Caco-2 (cell line): ENCODE measurements around the gene CD81. TPM values are rescaled to one million over a fixed set of nuclear protein-coding genes. Genes with fewer than 3 reads are reported as not detected.

Experiments used
- BruUV-seq: library from RNA; stranded (reverse); fragments of 400-500 nt; replicated peaks from 2 replicates; lab custom pipeline; 2021; lab: Mats Ljungman, UMichigan
- CTCF ChIA-PET: fragments of 300-600 bp; sonication (Branson Sonifier 250); formaldehyde crosslinking; loops from one replicate; lab custom pipeline; 2022; ENCODE audit warnings: antibody characterized with exemption; lab: Charles Lee
- POLR2A ChIA-PET: fragments of 300-600 bp; sonication (Branson Sonifier 250); formaldehyde crosslinking; loops from one replicate; lab custom pipeline; 2022; ENCODE audit warnings: antibody characterized with exemption; lab: Charles Lee
- DNase-seq, 2 experiments: peaks; one replicate each; pipeline versions ENCODE4 v3.0.0 to v3.0.0-alpha.2; 2020 to 2022
- H3K27me3 ChIP-seq: replicated peaks from 2 replicates; pipeline ENCODE4 v1.6.0; 2011; ENCODE audit warnings: low read length; ENCODE audit not compliant: control insufficient read depth, insufficient read depth
- H3K36me3 ChIP-seq: 2 replicates; pipeline ENCODE4 v1.5.1; 2011; ENCODE audit warnings: low read length; ENCODE audit not compliant: control insufficient read depth, insufficient read depth
- H3K4me1 ChIP-seq: fragments of 250-450 bp; sonication (Bioruptor Pico); 2 replicates; pipeline ENCODE4 v1.5.1; 2020; ENCODE audit warnings: mild to moderate bottlenecking
- H3K4me3 ChIP-seq: 2 replicates; pipeline ENCODE4 v1.5.1; 2011; ENCODE audit warnings: low read depth, mild to moderate bottlenecking, control low read depth, low read length
- H3K9me3 ChIP-seq: fragments of 250-450 bp; sonication (Bioruptor Pico); 2 replicates; pipeline ENCODE4 v1.5.1; 2020; ENCODE audit warnings: mild to moderate bottlenecking, moderate library complexity
- H3K27ac Mint-ChIP-seq: one replicate; pipeline ENCODE4 v1.8.0; 2022; ENCODE audit warnings: mixed read lengths; ENCODE audit not compliant: unreplicated experiment
- H3K27me3 Mint-ChIP-seq: one replicate; pipeline ENCODE4 v1.8.0; 2022; ENCODE audit warnings: mixed read lengths; ENCODE audit not compliant: insufficient read depth, unreplicated experiment
- H3K36me3 Mint-ChIP-seq: one replicate; pipeline ENCODE4 v1.8.0; 2022; ENCODE audit warnings: mild to moderate bottlenecking, mixed read lengths; ENCODE audit not compliant: insufficient read depth, unreplicated experiment
- H3K4me1 Mint-ChIP-seq: one replicate; pipeline ENCODE4 v1.8.0; 2022; ENCODE audit warnings: low read depth, mixed read lengths; ENCODE audit not compliant: unreplicated experiment
- H3K4me3 Mint-ChIP-seq: one replicate; pipeline ENCODE4 v1.8.0; 2022; ENCODE audit warnings: mild to moderate bottlenecking, moderate library complexity, mixed read lengths; ENCODE audit not compliant: unreplicated experiment
- H3K9me3 Mint-ChIP-seq: one replicate; pipeline ENCODE4 v1.8.0; 2022; ENCODE audit warnings: mixed read lengths; ENCODE audit not compliant: unreplicated experiment
- CTCF ChIP-seq, 2 experiments: fragments of 200-600 bp in 1 of 2; IDR thresholded peaks; 1 replicate in 1 of 2; 2 replicates in 1 of 2; pipeline versions ENCODE4 v1.5.1 to v1.8.0; 2011 to 2022; ENCODE audit warnings: antibody characterized with exemption in 1 of 2, control low read depth in 1 of 2, inconsistent platforms in 1 of 2, low read depth in 1 of 2, low read length in 1 of 2, mild to moderate bottlenecking in 1 of 2, moderate library complexity in 1 of 2; ENCODE audit not compliant: insufficient read depth in 1 of 2, severe bottlenecking in 1 of 2, unreplicated experiment in 1 of 2
- intact Hi-C: fragments of 100-400 bp; cut with micrococcal nuclease; formaldehyde crosslinking; loops from one replicate; pipeline ENCODE4 v1.10.0; 2022; ENCODE audit not compliant: unreplicated experiment
- total RNA-seq: library from RNA; stranded (reverse); gene quantifications from 2 replicates; pipeline ENCODE4 v1.2.3, GENCODE V29; 2022

Gene CD81
- total RNA-seq, 1 experiment from 2014 or later, result 412 TPM

GRCh38 chr11:2351701-2352100 lies 25.4 kb upstream of the CD81 start:
- Mint-ChIP-seq H3K4me3 (no peak overlapping the region), H3K36me3 (no peaks in the 10 kb centered on the region), H3K4me1 (peaks cover 21% of the 10 kb centered on the region), H3K27ac (no peak overlapping the region), H3K27me3 (peaks cover 4% of the 10 kb centered on the region), H3K9me3 (peaks cover 17% of the 10 kb centered on the region)
- intact Hi-C loops, result no loop called here
- DNase-seq, result no peak
- ChIA-PET CTCF (no interaction called here), POLR2A (no interaction called here)
- Histone ChIP-seq H3K27me3 (no peaks in the 10 kb centered on the region), H3K9me3 (peaks cover 11% of the 10 kb centered on the region), H3K4me1 (peaks cover 17% of the 10 kb centered on the region), H3K4me3 (no peak overlapping the region), H3K36me3 (no peaks in the 10 kb centered on the region)
- no TSS peak for BruUV-seq
- TF ChIP-seq CTCF (IDR thresholded peaks at IDR 0.05; ENCODE audit: insufficient read depth in 1 of 2, low read depth in 1 of 2, low read length in 1 of 2, severe bottlenecking in 1 of 2, unreplicated experiment in 1 of 2), result no peak

GRCh38 chr11:2352420-2352819 lies 24.7 kb upstream of the CD81 start:
- Histone ChIP-seq H3K4me3 (no peak overlapping the region), H3K27me3 (no peaks in the 10 kb centered on the region), H3K36me3 (no peaks in the 10 kb centered on the region), H3K9me3 (peaks cover 11% of the 10 kb centered on the region), H3K4me1 (peaks cover 17% of the 10 kb centered on the region)
- H3K4me1 Mint-ChIP-seq, result peaks cover 21% of the 10 kb centered on the region
- ChIA-PET CTCF (no interaction called here), POLR2A (no interaction called here)
- no TSS peak for BruUV-seq
- no peak for TF ChIP-seq CTCF (IDR thresholded peaks at IDR 0.05; ENCODE audit: insufficient read depth in 1 of 2, low read depth in 1 of 2, low read length in 1 of 2, severe bottlenecking in 1 of 2, unreplicated experiment in 1 of 2)
- peaks cover 4% of the 10 kb centered on the region for H3K27me3 Mint-ChIP-seq
- peaks cover 17% of the 10 kb centered on the region for H3K9me3 Mint-ChIP-seq
- DNase-seq, result no peak
- H3K36me3 Mint-ChIP-seq, result no peaks in the 10 kb centered on the region
- intact Hi-C loops, result no loop called here
- H3K4me3 Mint-ChIP-seq, result no peak overlapping the region
- no peak overlapping the region for H3K27ac Mint-ChIP-seq

- H3K27me3 ChIP-seq, result no peaks in the 10 kb centered on the region
- H3K27me3 Mint-ChIP-seq, result no peaks in the 10 kb centered on the region
- peaks cover 21% of the 10 kb centered on the region for H3K4me1 Mint-ChIP-seq
- no peak overlapping the region for H3K4me3 Mint-ChIP-seq
- H3K27ac Mint-ChIP-seq, result no peak overlapping the region
- H3K9me3 ChIP-seq, result peaks cover under 1% of the 10 kb centered on the region; the same call in 1 of the 2 replicates
- intact Hi-C loops, result no loop called here
- no peaks in the 10 kb centered on the region for H3K9me3 Mint-ChIP-seq
- H3K4me3 ChIP-seq, result no peak overlapping the region
- ChIA-PET POLR2A (no interaction called here), CTCF (no interaction called here)
- no peak for DNase-seq
- BruUV-seq, result no TSS peak
- TF ChIP-seq CTCF (IDR thresholded peaks at IDR 0.05; ENCODE audit: insufficient read depth in 1 of 2, low read depth in 1 of 2, low read length in 1 of 2, severe bottlenecking in 1 of 2, unreplicated experiment in 1 of 2), result no peak
- no peaks in the 10 kb centered on the region for H3K36me3 Mint-ChIP-seq
- H3K4me1 ChIP-seq, result peaks cover 17% of the 10 kb centered on the region
- no peaks in the 10 kb centered on the region for H3K36me3 ChIP-seq
Measured at GRCh38 chr11:2355000-2355644, 22.0 kb upstream of the CD81 start.
